H1 (cell line): ENCODE data around the gene CACNA1G. TPM values are rescaled to one million over a fixed set of nuclear protein-coding genes. Genes with fewer than 3 reads are reported as not detected.

Experiments used
- CTCF ChIA-PET: fragments of 300-600 bp; sonication (Branson Sonifier 250); formaldehyde crosslinking; loops from one replicate; lab custom pipeline; 2021; ENCODE audit not compliant: partially characterized antibody; lab: Charles Lee
- POLR2A ChIA-PET: fragments of 300-600 bp; sonication (Branson Sonifier 250); formaldehyde crosslinking; loops from one replicate; lab custom pipeline; 2021; ENCODE audit warnings: inconsistent platforms; ENCODE audit not compliant: partially characterized antibody; lab: Charles Lee
- DNase-seq, 2 experiments: peaks; one replicate each; pipeline versions ENCODE4 v3.0.0 to v3.0.0-alpha.2; 2010 to 2022; ENCODE audit warnings: low spot score in 2 of 2, low read depth in 1 of 2, mixed read lengths in 1 of 2
- FAIRE-seq: peaks from 2 replicates; lab custom pipeline; 2011; peaks lifted over from hg19 to GRCh38; lab: Jason Lieb, UNC
- H2AFZ ChIP-seq: 2 replicates; pipeline ENCODE4 v1.8.1; 2012; ENCODE audit warnings: low read length, inconsistent platforms
- H2AK5ac ChIP-seq: 2 replicates; pipeline ENCODE4 v1.6.1; 2013; ENCODE audit warnings: low read depth, low read length
- H2BK120ac ChIP-seq: replicated peaks from 2 replicates; pipeline ENCODE3; 2013; ENCODE audit warnings: low read depth, low read length, inconsistent platforms
- H2BK12ac ChIP-seq: 2 replicates; pipeline ENCODE4 v1.6.1; 2013; ENCODE audit warnings: low read depth, low read length
- H2BK15ac ChIP-seq: 2 replicates; pipeline ENCODE4 v1.6.1; 2013; ENCODE audit warnings: low read length
- H2BK20ac ChIP-seq: 2 replicates; pipeline ENCODE4 v1.6.1; 2013; ENCODE audit warnings: low read length
- H2BK5ac ChIP-seq: 2 replicates; pipeline ENCODE4 v1.6.1; 2013; ENCODE audit warnings: low read depth, low read length
- H3K14ac ChIP-seq: 2 replicates; pipeline ENCODE4 v1.6.1; 2013; ENCODE audit warnings: inconsistent platforms; ENCODE audit not compliant: insufficient read length
- H3K18ac ChIP-seq: 2 replicates; pipeline ENCODE4 v1.6.1; 2013; ENCODE audit warnings: low read length; ENCODE audit errors: extremely low read depth
- H3K23ac ChIP-seq: 2 replicates; pipeline ENCODE4 v1.6.1; 2013; ENCODE audit warnings: inconsistent platforms; ENCODE audit not compliant: insufficient read length
- H3K23me2 ChIP-seq: 2 replicates; pipeline ENCODE4 v1.6.1; 2013; ENCODE audit warnings: low read depth, low read length
- H3K27ac ChIP-seq: 2 replicates; pipeline ENCODE4 v1.6.1; 2011; ENCODE audit warnings: low read depth, low read length, inconsistent platforms
- H3K27me3 ChIP-seq, 4 experiments: replicated peaks in 1 of 4; 1 replicate in 1 of 4; 2 replicates in 3 of 4; pipeline versions ENCODE4 v1.6.1 to v1.8.1; 2011 to 2013; ENCODE audit warnings: low read length in 3 of 4, mild to moderate bottlenecking in 3 of 4, inconsistent platforms in 2 of 4, mixed read lengths in 2 of 4, moderate library complexity in 1 of 4; ENCODE audit not compliant: control insufficient read depth in 3 of 4, insufficient read depth in 3 of 4; ENCODE audit errors: extremely low read depth in 1 of 4
- H3K36me3 ChIP-seq, 4 experiments: 2 replicates each; pipeline versions ENCODE4 v1.6.1 to v1.8.1; 2011 to 2013; ENCODE audit warnings: mild to moderate bottlenecking in 4 of 4, low read length in 3 of 4, moderate library complexity in 2 of 4, control low read depth in 1 of 4, inconsistent platforms in 1 of 4; ENCODE audit not compliant: insufficient read depth in 4 of 4, control insufficient read depth in 2 of 4
- H3K4ac ChIP-seq: replicated peaks from 2 replicates; pipeline ENCODE3; 2013; ENCODE audit warnings: low read length, low read depth, mixed read lengths, inconsistent platforms; ENCODE audit not compliant: insufficient read length
- H3K4me1 ChIP-seq, 4 experiments: replicated peaks in 1 of 4; 1 replicate in 1 of 4; 2 replicates in 3 of 4; pipeline versions ENCODE4 v1.6.1 to v1.8.1; 2011 to 2013; ENCODE audit warnings: low read length in 3 of 4, inconsistent platforms in 2 of 4, mixed read lengths in 1 of 4; ENCODE audit not compliant: insufficient read depth in 4 of 4, control insufficient read depth in 3 of 4
- H3K4me2 ChIP-seq, 2 experiments: 2 replicates each; pipeline versions ENCODE4 v1.6.1 to v1.8.1; 2011 to 2013; ENCODE audit warnings: low read depth in 2 of 2, low read length in 2 of 2, control low read depth in 1 of 2, inconsistent platforms in 1 of 2, mild to moderate bottlenecking in 1 of 2; ENCODE audit not compliant: insufficient read depth in 1 of 2
- H3K4me3 ChIP-seq, 4 experiments: fragments of 200-600, 300-600 bp in 1 of 4; sonication (generic), shearing (Covaris generic), sonication (Bioruptor Twin) in 1 of 4; 2 replicates each; pipeline versions ENCODE4 v1.5.1 to v1.8.1; 2011 to 2016; ENCODE audit warnings: low read length in 4 of 4, low read depth in 3 of 4, control low read depth in 2 of 4, inconsistent platforms in 2 of 4, mild to moderate bottlenecking in 2 of 4, mixed read lengths in 1 of 4, moderate library complexity in 1 of 4; ENCODE audit not compliant: insufficient read depth in 2 of 4; ENCODE audit errors: extremely low read depth in 1 of 4
- H3K56ac ChIP-seq: replicated peaks from 2 replicates; pipeline ENCODE3; 2013; ENCODE audit warnings: low read depth, mild to moderate bottlenecking, mixed read lengths, low read length, inconsistent platforms; ENCODE audit not compliant: insufficient read length
- H3K79me1 ChIP-seq: 2 replicates; pipeline ENCODE4 v1.6.1; 2013; ENCODE audit warnings: low read depth, low read length, control low read depth
- H3K79me2 ChIP-seq, 2 experiments: 2 replicates each; pipeline versions ENCODE4 v1.6.1 to v1.8.1; 2012 to 2013; ENCODE audit warnings: low read length in 2 of 2, mild to moderate bottlenecking in 2 of 2, inconsistent platforms in 1 of 2; ENCODE audit not compliant: insufficient read depth in 2 of 2, control insufficient read depth in 1 of 2
- H3K9ac ChIP-seq, 4 experiments: replicated peaks in 1 of 4; 1 replicate in 1 of 4; 2 replicates in 3 of 4; pipeline versions ENCODE4 v1.6.1 to v1.8.1; 2011 to 2013; ENCODE audit warnings: low read depth in 3 of 4, low read length in 3 of 4, control low read depth in 2 of 4, mild to moderate bottlenecking in 2 of 4, moderate library complexity in 2 of 4, inconsistent platforms in 1 of 4; ENCODE audit errors: extremely low read depth in 1 of 4
- H3K9me3 ChIP-seq, 2 experiments: 2 replicates each; pipeline versions ENCODE4 v1.6.1 to v1.8.1; 2012 to 2013; ENCODE audit warnings: mild to moderate bottlenecking in 2 of 2, moderate library complexity in 2 of 2, control low read depth in 1 of 2, inconsistent platforms in 1 of 2, low read depth in 1 of 2, low read length in 1 of 2, mixed read lengths in 1 of 2; ENCODE audit not compliant: insufficient read depth in 2 of 2
- H4K20me1 ChIP-seq, 2 experiments: replicated peaks in 1 of 2; 2 replicates each; pipeline versions ENCODE3 to v1.8.1; 2011 to 2013; ENCODE audit warnings: inconsistent platforms in 2 of 2, low read length in 2 of 2, mild to moderate bottlenecking in 1 of 2; ENCODE audit not compliant: insufficient read depth in 2 of 2, control insufficient read depth in 1 of 2
- H4K5ac ChIP-seq: 2 replicates; pipeline ENCODE4 v1.6.1; 2013; ENCODE audit warnings: low read length, low read depth, mixed read lengths, inconsistent platforms; ENCODE audit not compliant: insufficient read length
- H4K8ac ChIP-seq: 2 replicates; pipeline ENCODE4 v1.8.0; 2013; ENCODE audit warnings: mild to moderate bottlenecking, moderate library complexity, low read length, inconsistent platforms; ENCODE audit not compliant: insufficient read depth; ENCODE audit errors: extremely low read depth
- H4K91ac ChIP-seq: replicated peaks from 2 replicates; pipeline ENCODE3; 2013; ENCODE audit warnings: low read length, mixed read lengths, inconsistent platforms; ENCODE audit not compliant: insufficient read length
- EZH2 ChIP-seq: fragments of 200-600 bp; sonication (generic); IDR thresholded peaks from 2 replicates; pipeline ENCODE4 v1.7.1; 2012; ENCODE audit warnings: low read depth, mild to moderate bottlenecking, moderate library complexity, low read length, inconsistent platforms; ENCODE audit not compliant: severe bottlenecking
- KDM4A ChIP-seq: IDR thresholded peaks from one replicate; pipeline ENCODE4 v1.7.1; 2012; ENCODE audit warnings: low read depth, mild to moderate bottlenecking, moderate library complexity, low read length, inconsistent platforms; ENCODE audit not compliant: severe bottlenecking
- MAFK ChIP-seq: IDR thresholded peaks from 2 replicates; pipeline ENCODE4 v1.6.1; 2012; ENCODE audit warnings: low read depth, mild to moderate bottlenecking, improper control_type of control experiment, low read length
- POU5F1 ChIP-seq: IDR thresholded peaks from 2 replicates; pipeline ENCODE4 v1.6.1; 2011; ENCODE audit warnings: low read depth, mild to moderate bottlenecking, low read length, moderate library complexity
- RNF2 ChIP-seq: fragments of 200-900, 300-1000 bp; sonication (generic); IDR thresholded peaks from 2 replicates; pipeline ENCODE4 v1.7.1; 2016; ENCODE audit warnings: borderline replicate concordance, low read depth, mild to moderate bottlenecking, antibody characterized with exemption, low read length; ENCODE audit not compliant: poor library complexity, severe bottlenecking; ENCODE audit errors: missing control alignments
- SIN3A ChIP-seq, 2 experiments: IDR thresholded peaks in 1 of 2; conservative IDR thresholded peaks in 1 of 2; 2 replicates each; pipeline ENCODE4 v1.6.1; 2011 to 2012; ENCODE audit warnings: low read length in 2 of 2, improper control_type of control experiment in 1 of 2, low read depth in 1 of 2, mild to moderate bottlenecking in 1 of 2
- TCF12 ChIP-seq: IDR thresholded peaks from 2 replicates; pipeline ENCODE4 v1.6.1; 2011; ENCODE audit warnings: low read depth, mild to moderate bottlenecking, low read length
- TEAD4 ChIP-seq: IDR thresholded peaks from 2 replicates; pipeline ENCODE4 v1.6.1; 2012; ENCODE audit warnings: low read depth, low read length, inconsistent platforms, mixed read lengths
- WGBS, 2 experiments: shearing (Covaris generic) in 1 of 2; methylation state at CpG; one replicate each; pipeline versions ENCODE4 v1.1.6 to v1.1.7; 2013 to 2015; ENCODE audit warnings: low lambda C conversion rate in 2 of 2, mixed read lengths in 2 of 2, inconsistent platforms in 1 of 2, low coverage in 1 of 2, missing lambda C conversion rate in 1 of 2; ENCODE audit not compliant: insufficient replicate concordance in 2 of 2, insufficient coverage in 1 of 2, insufficient read length in 1 of 2; ENCODE audit errors: extremely low coverage in 1 of 2, missing lambda C conversion rate in 1 of 2; 5-methylcytosine and 5-hydroxymethylcytosine counted together
- polyA plus RNA-seq, 7 experiments: library from polyadenylated mRNA; depleted of rRNA in 3 of 7; stranded (reverse) in 5 of 7; unstranded in 2 of 7; fragments of >200 nt in 5 of 7; fragments of 200-250 nt in 2 of 7; gene quantifications; 1 replicate in 5 of 7; 2 replicates in 1 of 7; 4 replicates in 1 of 7; pipeline versions ENCODE4 v1.2.1 to v1.2.3, GENCODE V29; 2011 to 2013; ENCODE audit warnings: missing spikeins in 2 of 7, mixed read lengths in 2 of 7
- total RNA-seq: library from RNA; stranded (reverse); fragmentation: NEBNext Ultra II Directional; extraction: Animal tissue kit (Norgen Biotek cat#: 25700); gene quantifications from 2 replicates; pipeline ENCODE4 v1.2.1, GENCODE V29; 2021

Gene CACNA1G
- total and polyA plus RNA-seq, 2 of the 8 experiments (the other 6 are each of a cell fraction or from before 2014, with no cell fraction given) = 2.9 to 4.9 TPM

DNA sequence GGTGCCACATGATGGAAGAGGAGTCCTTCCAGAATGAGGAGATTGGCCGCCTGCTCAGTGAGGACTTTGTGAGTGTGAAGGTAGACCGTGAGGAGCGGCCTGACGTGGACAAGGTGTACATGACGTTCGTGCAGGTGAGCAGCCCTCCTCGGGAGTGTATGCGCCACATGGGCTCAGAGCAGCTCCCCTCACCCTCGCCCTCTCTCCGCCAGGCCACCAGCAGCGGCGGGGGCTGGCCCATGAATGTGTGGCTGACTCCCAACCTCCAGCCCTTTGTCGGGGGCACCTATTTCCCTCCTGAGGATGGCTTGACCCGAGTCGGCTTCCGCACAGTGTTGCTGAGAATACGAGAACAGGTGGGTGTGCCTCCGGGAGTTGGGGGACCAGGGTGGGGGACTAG, 11.7 kb upstream of the CACNA1G start:
- no peak for DNase-seq
- Histone ChIP-seq H3K56ac (no peak overlapping the region), H2BK12ac (no peak overlapping the region), H4K20me1 (no peaks in the 10 kb centered on the region), H3K79me1 (no peaks in the 10 kb centered on the region), H4K91ac (no peak overlapping the region), H3K9ac (no peak overlapping the region), H3K27me3 (no peaks in the 10 kb centered on the region), H3K4me1 (peaks cover 3 to 12% (median 6%) of the 10 kb centered on the region in 4 experiments), H3K23ac (no peak overlapping the region), H2BK15ac (no peak overlapping the region), H2BK120ac (no peak overlapping the region), H3K36me3 (no peaks in the 10 kb centered on the region), H3K79me2 (no peaks in the 10 kb centered on the region), H2BK5ac (no peak overlapping the region), H2AK5ac (no peak overlapping the region), H3K4me3 (no peak overlapping the region), H3K9me3 (no peaks in the 10 kb centered on the region), H3K23me2 (no peaks in the 10 kb centered on the region), H4K8ac (no peak overlapping the region), H3K4me2 (no peak overlapping the region), H2AFZ (no peak overlapping the region), H3K14ac (no peak overlapping the region), H3K4ac (peak overlapping the region; percentile 26), H2BK20ac (no peak overlapping the region), H3K27ac (no peak overlapping the region), H3K18ac (no peak overlapping the region), H4K5ac (no peak overlapping the region)
- no peak for FAIRE-seq
- TF ChIP-seq POU5F1 (no peak), EZH2 (no peak), MAFK (no peak), RNF2 (no peak), TCF12 (no peak), KDM4A (no peak), SIN3A (conservative IDR thresholded peaks at IDR 0.05 in 1 of 2, IDR thresholded peaks at IDR 0.05 in 1 of 2; ENCODE audit: low read depth in 1 of 2, low read length in 2 of 2) (no peak), TEAD4 (no peak)
- WGBS, 2 experiments = 90% methylated on average over 18 of the region's 18 CpGs; no CpG with 5 or more reads in 1 of the 2 experiments
- POLR2A ChIA-PET = interaction anchor here (1.2 kb wide), 1 partner anchor 13 kb away, joined by 5 read pairs; no protein-coding TSS in a partner anchor
- CTCF ChIA-PET = interaction anchor here (1.3 to 12.4 kb wide), 16 partner anchors 14 to 293 kb away, joined by 3 to 404 read pairs (median 26); partner anchors contain the start of gene CACNA1G
